ENCODE results near the gene SLC16A3.

SLC16A3 gene

DNA sequence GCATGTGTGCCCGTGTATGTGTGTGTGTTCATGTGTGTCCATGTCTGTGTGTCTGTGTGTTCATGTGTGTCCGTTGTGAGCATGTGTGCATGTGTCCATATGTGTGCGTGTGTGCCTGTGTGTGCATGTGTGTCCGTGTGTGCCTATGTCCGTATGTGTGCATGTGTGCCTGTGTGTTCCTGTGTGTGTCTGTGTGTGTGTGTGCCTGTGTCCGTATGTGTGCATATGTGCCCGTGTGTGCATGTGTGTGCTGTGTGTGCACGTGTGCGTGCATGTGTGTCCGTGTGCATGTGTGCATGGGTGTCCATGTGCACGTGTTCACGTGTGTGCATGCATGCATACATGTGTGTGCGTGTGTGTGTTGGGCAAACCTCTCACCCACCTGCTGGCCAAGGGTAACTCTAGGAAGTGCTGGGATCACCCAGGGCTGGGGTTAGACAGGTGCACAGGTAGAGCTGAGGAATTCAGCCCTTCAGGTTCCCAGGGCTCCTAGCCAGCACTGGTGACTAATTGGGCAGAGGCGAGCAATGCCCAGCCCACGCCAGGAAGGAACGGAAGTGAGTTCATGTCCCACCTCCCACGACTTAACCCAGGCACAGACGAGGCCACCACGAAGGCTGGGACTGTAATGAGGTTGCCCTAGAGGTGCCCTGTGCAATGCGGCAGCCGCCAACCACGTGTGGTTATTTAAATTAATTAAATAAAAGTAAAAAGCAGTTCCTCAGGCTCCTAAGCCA is 52.8 kb downstream of the SLC16A3 start:
- Histone ChIP-seq H4K20me1 (no peaks in the 10 kb centered on the region), H3K9me3 (no peaks in the 10 kb centered on the region), H3K4me2 (no peak overlapping the region), H3K4me1 (peaks cover 29% of the 10 kb centered on the region), H3K27me3 (no peaks in the 10 kb centered on the region), H3K9ac (no peak overlapping the region), H3K36me3 (no peaks in the 10 kb centered on the region), H3K4me3 (no peak overlapping the region), H3K27ac (no peak overlapping the region)
- TF ChIP-seq Cebpa-rat (IDR thresholded peaks at IDR 0.05): no peak

DNA sequence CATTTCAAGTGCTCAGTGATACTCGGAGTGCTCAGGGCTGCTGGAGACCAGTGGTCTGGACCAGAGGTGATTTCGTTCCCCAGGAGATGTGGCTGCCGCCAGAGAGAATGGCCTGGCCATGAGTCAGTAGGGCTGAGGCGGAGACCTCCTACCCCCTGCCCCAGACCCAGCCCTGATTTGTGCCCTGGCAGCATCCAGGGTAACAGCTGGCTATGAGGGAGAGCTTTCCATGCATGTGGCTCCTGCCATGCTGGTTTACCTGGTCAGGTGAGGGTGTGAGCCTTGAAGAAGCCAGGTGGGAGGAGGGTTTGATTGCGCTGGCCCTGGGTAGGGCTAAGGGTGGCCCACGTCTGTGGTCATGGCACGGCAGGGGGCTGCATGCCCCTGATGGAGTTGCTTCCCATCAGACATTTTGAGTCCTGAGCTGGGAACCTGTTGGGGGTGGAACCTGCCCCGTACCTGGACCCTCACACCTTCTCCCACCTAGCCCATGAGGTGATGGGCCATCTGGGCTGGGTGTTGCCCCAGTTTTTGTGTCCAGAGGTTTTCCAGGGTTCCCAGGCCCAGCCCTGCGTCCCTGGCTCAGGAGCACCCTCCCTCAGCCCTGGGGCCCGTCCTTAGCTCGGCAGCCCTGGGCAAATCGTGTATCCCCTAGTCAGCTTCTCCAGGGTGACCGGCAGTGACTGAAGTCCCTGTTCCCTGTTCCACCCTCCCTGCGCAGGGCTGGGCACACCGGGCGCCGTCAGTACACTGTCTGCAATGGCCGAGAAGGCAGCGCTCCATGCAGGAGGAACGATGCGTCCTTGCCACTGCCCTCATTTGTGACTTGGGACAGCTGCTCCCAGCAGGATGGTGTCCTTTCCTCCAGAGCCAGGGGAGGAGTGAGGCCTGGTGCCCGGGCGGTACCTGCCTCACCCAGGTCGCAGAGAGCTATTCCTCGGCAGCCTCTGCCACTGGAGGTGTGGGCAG is 53.7 kb downstream of the SLC16A3 start:
- Histone ChIP-seq H3K4me3 (no peak overlapping the region), H3K36me3 (no peaks in the 10 kb centered on the region), H4K20me1 (no peaks in the 10 kb centered on the region), H3K9me3 (peaks cover 5% of the 10 kb centered on the region), H3K27me3 (no peaks in the 10 kb centered on the region), H3K4me1 (peaks cover 38% of the 10 kb centered on the region), H3K9ac (no peak overlapping the region), H3K27ac (no peak overlapping the region), H3K4me2 (no peak overlapping the region)
- no peak for TF ChIP-seq Cebpa-rat (IDR thresholded peaks at IDR 0.05)

DNA sequence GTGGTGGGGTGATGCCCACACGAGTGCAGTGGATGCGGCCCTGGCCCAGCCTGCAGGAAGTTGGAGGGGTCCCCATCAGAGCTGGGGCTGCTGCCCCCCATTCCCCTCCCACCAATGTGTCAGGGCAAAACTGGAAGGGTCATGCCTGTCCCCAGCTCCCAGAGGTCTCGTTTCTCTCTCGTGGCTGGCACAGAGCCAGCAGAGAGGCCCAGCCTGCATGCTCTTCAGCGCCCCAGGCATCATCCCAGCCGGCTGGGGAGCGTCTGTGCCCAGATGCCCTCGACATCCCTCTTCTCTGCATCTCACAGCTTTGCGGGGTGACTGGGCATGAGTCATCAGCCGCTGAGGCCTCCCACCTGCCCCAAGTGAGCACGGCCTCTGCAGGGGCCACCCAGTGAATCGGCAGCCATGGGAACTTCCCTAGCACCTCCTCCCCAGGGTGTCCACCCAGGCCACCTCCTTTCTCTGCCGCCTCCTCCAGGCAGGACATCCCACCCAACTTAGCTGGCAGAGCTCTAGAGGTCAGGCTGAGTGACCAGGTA is 54.4 kb downstream of the SLC16A3 start:
- no peaks in the 10 kb centered on the region for H3K36me3 ChIP-seq
- peaks cover 6% of the 10 kb centered on the region for H3K9me3 ChIP-seq
- H3K4me3 ChIP-seq: no peak overlapping the region
- no peaks in the 10 kb centered on the region for H3K27me3 ChIP-seq
- H3K4me2 ChIP-seq: no peak overlapping the region; the same call in 1 of the 2 replicates
- H3K9ac ChIP-seq: no peak overlapping the region
- TF ChIP-seq Cebpa-rat (IDR thresholded peaks at IDR 0.05): no peak
- H4K20me1 ChIP-seq: no peaks in the 10 kb centered on the region
- peaks cover 45% of the 10 kb centered on the region for H3K4me1 ChIP-seq
- H3K27ac ChIP-seq: peak overlapping the region; percentile 23; the same call in 1 of the 2 replicates

DNA sequence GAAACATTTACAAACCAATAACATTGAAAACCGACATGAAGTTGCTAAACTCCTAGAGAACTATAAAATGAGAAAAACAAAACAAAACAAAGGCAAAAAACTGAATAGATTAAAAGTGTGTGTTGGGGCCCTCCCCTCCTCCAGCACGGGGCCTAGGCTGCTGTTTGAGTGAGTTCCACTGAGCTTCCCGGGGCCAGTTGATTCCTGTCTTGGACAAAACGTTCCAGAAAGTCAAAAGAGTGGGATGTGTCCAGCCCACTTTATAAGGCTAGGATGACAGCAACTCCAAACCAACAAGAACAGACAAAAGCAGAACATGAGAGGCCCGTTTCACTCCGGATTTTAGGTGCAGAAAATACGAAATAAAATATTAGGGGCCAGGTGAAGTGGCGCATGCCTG is 56.3 kb downstream of the SLC16A3 start:
- peaks cover 6% of the 10 kb centered on the region for H3K9me3 ChIP-seq
- H3K27me3 ChIP-seq: no peaks in the 10 kb centered on the region
- no peak overlapping the region for H3K9ac ChIP-seq
- H3K36me3 ChIP-seq: no peaks in the 10 kb centered on the region
- H3K4me3 ChIP-seq: no peak overlapping the region
- H3K4me2 ChIP-seq: no peak overlapping the region
- H3K4me1 ChIP-seq: peaks cover 51% of the 10 kb centered on the region
- no peak for TF ChIP-seq Cebpa-rat (IDR thresholded peaks at IDR 0.05)
- H4K20me1 ChIP-seq: no peaks in the 10 kb centered on the region
- H3K27ac ChIP-seq: no peak overlapping the region

DNA sequence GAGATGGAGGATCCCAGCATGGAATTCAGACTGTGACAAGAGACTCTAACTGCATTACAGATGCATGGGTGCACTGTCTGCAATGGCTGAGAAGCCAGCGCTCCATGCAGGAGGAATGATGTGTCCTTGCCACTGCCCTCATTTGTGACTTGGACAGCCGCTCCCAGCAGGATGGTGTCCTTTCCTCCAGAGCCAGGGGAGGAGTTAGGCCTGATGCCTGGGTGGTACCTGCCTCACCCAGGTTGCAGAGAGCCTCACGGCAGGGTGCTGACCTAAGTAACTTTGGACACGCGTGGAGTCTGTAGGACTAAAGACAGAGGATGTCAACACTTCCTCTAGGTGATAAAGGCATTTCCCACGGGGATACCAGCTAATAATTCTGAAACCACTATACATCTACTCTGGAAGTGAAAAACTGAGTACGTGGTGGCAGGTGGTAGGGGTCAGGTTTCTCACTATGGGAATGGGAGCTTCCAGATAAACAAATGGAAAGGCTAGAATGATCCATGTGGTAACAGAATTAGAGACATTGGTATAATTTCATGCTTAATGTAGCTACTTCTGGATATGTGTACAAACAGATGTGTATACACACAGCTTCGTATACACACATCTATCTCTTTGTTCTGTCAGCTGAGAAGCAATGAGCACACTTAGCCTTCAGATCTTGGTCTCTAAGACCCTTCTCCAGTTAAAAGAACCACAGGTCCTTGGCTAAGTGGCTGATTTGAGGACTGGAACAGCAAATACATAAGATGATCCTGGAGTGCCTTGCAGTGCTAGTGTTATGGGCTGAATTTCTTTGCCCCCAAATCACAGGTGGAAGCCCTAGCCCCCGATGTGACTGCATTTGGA is 58.4 kb downstream of the SLC16A3 start:
- Histone ChIP-seq H3K9me3 (peaks cover 6% of the 10 kb centered on the region), H4K20me1 (no peaks in the 10 kb centered on the region), H3K4me1 (peaks cover 58% of the 10 kb centered on the region), H3K4me3 (no peak overlapping the region), H3K9ac (no peak overlapping the region), H3K4me2 (peak overlapping the region; percentile 49), H3K27ac (no peak overlapping the region), H3K27me3 (no peaks in the 10 kb centered on the region), H3K36me3 (no peaks in the 10 kb centered on the region)
- no peak for TF ChIP-seq Cebpa-rat (IDR thresholded peaks at IDR 0.05)

DNA sequence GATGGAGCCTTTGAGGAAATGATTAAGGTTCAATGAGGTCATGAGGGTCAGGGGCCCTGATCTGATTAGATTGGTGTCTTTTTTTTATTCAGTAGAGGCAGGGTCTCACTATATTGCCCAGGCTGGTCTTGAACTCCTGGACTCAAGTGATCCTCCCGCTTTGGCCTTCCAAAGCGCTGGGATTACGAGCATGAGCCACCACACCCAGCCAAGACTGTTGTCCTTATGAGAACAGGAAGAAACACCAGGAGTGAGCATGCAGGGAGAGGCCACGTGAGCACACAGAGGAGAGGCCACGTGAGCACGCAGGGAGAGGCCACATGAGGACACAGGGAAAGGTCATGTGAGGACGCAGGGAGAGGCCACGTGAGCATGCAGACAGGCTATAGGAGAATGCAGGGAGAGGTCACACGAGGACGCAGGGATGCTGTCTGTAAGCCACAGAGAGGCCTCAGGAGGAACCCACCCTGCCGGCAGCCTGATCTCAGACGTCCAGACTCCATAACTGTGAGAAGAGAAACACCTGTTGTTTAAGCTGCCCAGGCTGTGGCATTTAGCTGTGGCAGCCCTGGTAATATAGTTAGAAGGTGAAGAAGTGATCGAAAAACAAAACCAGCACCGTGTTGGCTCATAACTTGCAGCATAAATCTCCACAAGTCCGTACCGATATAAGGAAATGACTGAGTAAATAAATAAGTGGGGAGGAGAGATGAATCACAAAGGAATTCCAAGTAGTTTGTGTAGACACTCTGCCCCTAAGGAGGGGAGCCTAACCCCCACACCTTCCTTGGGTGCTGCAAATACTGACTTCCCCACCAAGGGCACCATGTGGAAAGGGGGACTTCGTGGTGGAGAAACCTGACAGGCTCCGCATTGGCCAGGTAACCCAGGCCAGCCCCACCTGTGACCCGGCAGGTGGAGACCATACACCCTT is 59.3 kb downstream of the SLC16A3 start:
- H3K27me3 ChIP-seq: no peaks in the 10 kb centered on the region
- H3K9me3 ChIP-seq: peaks cover 6% of the 10 kb centered on the region
- peak overlapping the region; percentile 1; the same call in 1 of the 2 replicates for H3K27ac ChIP-seq
- no peak overlapping the region for H3K4me3 ChIP-seq
- H3K4me2 ChIP-seq: peak overlapping the region; percentile 49; the same call in 1 of the 2 replicates
- H3K9ac ChIP-seq: no peak overlapping the region
- H4K20me1 ChIP-seq: no peaks in the 10 kb centered on the region
- TF ChIP-seq Cebpa-rat (IDR thresholded peaks at IDR 0.05): no peak
- no peaks in the 10 kb centered on the region for H3K36me3 ChIP-seq
- H3K4me1 ChIP-seq: peaks cover 56% of the 10 kb centered on the region

Measured in BLaER1 (cell line).